Hepatocyte (in vitro differentiated cells): Measurements from ENCODE around the gene NPM1. TPM values are rescaled to one million over a fixed set of nuclear protein-coding genes. Genes with fewer than 3 reads are reported as not detected.

Experiments
- DNase-seq: peaks from one replicate; pipeline ENCODE4 v3.0.0-alpha.2; 2016; ENCODE audit warnings: low spot score
- H2AFZ ChIP-seq: fragments of 200-600 bp; sonication (generic); 2 replicates; pipeline ENCODE4 v1.6.0; 2016; ENCODE audit warnings: antibody characterized with exemption, mild to moderate bottlenecking
- H3K27ac ChIP-seq: fragments of 200-600 bp; sonication (generic); 2 replicates; pipeline ENCODE4 v1.5.1; 2016; ENCODE audit warnings: mild to moderate bottlenecking
- H3K27me3 ChIP-seq: fragments of 200-600 bp; sonication (generic); 2 replicates; pipeline ENCODE4 v1.6.1; 2016
- H3K36me3 ChIP-seq: fragments of 200-600 bp; sonication (generic); replicated peaks from 2 replicates; pipeline ENCODE4 v1.5.1; 2016; ENCODE audit warnings: low read depth; ENCODE audit not compliant: insufficient read depth
- H3K4me1 ChIP-seq: fragments of 200-600 bp; sonication (generic); 2 replicates; pipeline ENCODE4 v1.5.1; 2016; ENCODE audit warnings: mild to moderate bottlenecking, moderate library complexity; ENCODE audit not compliant: insufficient read depth
- H3K4me2 ChIP-seq: fragments of 200-600 bp; sonication (generic); 2 replicates; pipeline ENCODE4 v1.6.0; 2016
- H3K4me3 ChIP-seq: fragments of 200-600 bp; sonication (generic); 2 replicates; pipeline ENCODE4 v1.5.1; 2016; ENCODE audit warnings: mild to moderate bottlenecking
- H3K79me2 ChIP-seq: fragments of 200-600 bp; sonication (generic); 2 replicates; pipeline ENCODE4 v1.6.0; 2017; ENCODE audit warnings: mild to moderate bottlenecking
- H3K9me2 ChIP-seq: fragments of 200-600 bp; sonication (generic); replicated peaks from 2 replicates; pipeline ENCODE4 v1.6.0; 2017; ENCODE audit warnings: mild to moderate bottlenecking; ENCODE audit not compliant: insufficient read depth
- H3K9me3 ChIP-seq: fragments of 200-600 bp; sonication (generic); 2 replicates; pipeline ENCODE4 v1.5.1; 2016; ENCODE audit warnings: low read depth, mild to moderate bottlenecking
- H4K20me1 ChIP-seq: fragments of 200-600 bp; sonication (generic); 2 replicates; pipeline ENCODE4 v1.6.0; 2016; ENCODE audit warnings: mild to moderate bottlenecking; ENCODE audit not compliant: insufficient read depth, poor library complexity, severe bottlenecking
- CTCF ChIP-seq: fragments of 200-600 bp; sonication (generic); IDR thresholded peaks from 2 replicates; pipeline ENCODE4 v1.5.1; 2016; ENCODE audit warnings: antibody characterized with exemption, mild to moderate bottlenecking; ENCODE audit not compliant: poor library complexity
- EZH2 ChIP-seq: fragments of 200-600 bp; sonication (generic); IDR thresholded peaks from 2 replicates; pipeline ENCODE4 v1.6.1; 2016; ENCODE audit warnings: antibody characterized with exemption, mild to moderate bottlenecking, borderline replicate concordance
- EZH2phosphoT487 ChIP-seq: fragments of 200-600 bp; sonication (generic); IDR thresholded peaks from one replicate; pipeline ENCODE4 v1.6.1; 2018; ENCODE audit warnings: antibody characterized with exemption, mild to moderate bottlenecking, low read depth, moderate library complexity; ENCODE audit not compliant: unreplicated experiment, severe bottlenecking
- WGBS: methylation state at CpG from one replicate; pipeline ENCODE4 v1.1.6; 2016; ENCODE audit warnings: low lambda C conversion rate; ENCODE audit errors: missing lambda C conversion rate; 5-methylcytosine and 5-hydroxymethylcytosine counted together
- polyA plus RNA-seq: library from polyadenylated mRNA; unstranded; fragments of >200 nt; fragmentation: Nextera tagmentation; extraction: Ambion mirVana; gene quantifications from 2 replicates; pipeline ENCODE4 v1.2.1, GENCODE V29; 2016
- total RNA-seq: library from RNA; depleted of rRNA; stranded (reverse); fragments of >200 nt; gene quantifications from 2 replicates; pipeline ENCODE4 v1.2.3, GENCODE V29; 2014

Gene NPM1
- total and polyA plus RNA-seq, 2 experiments from 2014 or later: 443 to 1,088 TPM

GRCh38 chr5:171421331-171422262, 33.9 kb downstream of the NPM1 start:
- H3K36me3 ChIP-seq: no peaks in the 10 kb centered on the region
- no peak overlapping the region for H3K27ac ChIP-seq
- no peaks in the 10 kb centered on the region for H3K79me2 ChIP-seq
- peak overlapping the region; percentile 88 for H3K4me2 ChIP-seq
- H3K27me3 ChIP-seq: peaks cover 12% of the 10 kb centered on the region
- peaks cover 8% of the 10 kb centered on the region for H3K4me1 ChIP-seq
- WGBS: 63% methylated on average over 11 of the region's 16 CpGs
- no peaks in the 10 kb centered on the region for H3K9me2 ChIP-seq
- H3K4me3 ChIP-seq: no peak overlapping the region
- H3K9me3 ChIP-seq: no peaks in the 10 kb centered on the region
- no peak for DNase-seq
- H2AFZ ChIP-seq: no peak overlapping the region
- H4K20me1 ChIP-seq: peaks cover 8% of the 10 kb centered on the region
- TF ChIP-seq CTCF (no peak), EZH2phosphoT487 (no peak), EZH2 (no peak)

GRCh38 chr5:171422495-171422894, 34.8 kb downstream of the NPM1 start:
- no peak for DNase-seq
- H3K27me3 ChIP-seq: peaks cover 12% of the 10 kb centered on the region
- 96% methylated on average over 2 of the region's 2 CpGs for WGBS
- H3K9me3 ChIP-seq: no peaks in the 10 kb centered on the region
- no peak overlapping the region for H3K27ac ChIP-seq
- H3K36me3 ChIP-seq: no peaks in the 10 kb centered on the region
- H3K4me2 ChIP-seq: no peak overlapping the region
- TF ChIP-seq CTCF: no peak
- no peak for TF ChIP-seq EZH2
- no peak for TF ChIP-seq EZH2phosphoT487
- H3K79me2 ChIP-seq: no peaks in the 10 kb centered on the region
- peaks cover 8% of the 10 kb centered on the region for H3K4me1 ChIP-seq
- no peaks in the 10 kb centered on the region for H3K9me2 ChIP-seq
- no peak overlapping the region for H2AFZ ChIP-seq
- H3K4me3 ChIP-seq: no peak overlapping the region
- peaks cover 8% of the 10 kb centered on the region for H4K20me1 ChIP-seq

GRCh38 chr5:171422902-171423663, 35.4 kb downstream of the NPM1 start:
- peaks cover 8% of the 10 kb centered on the region for H3K4me1 ChIP-seq
- H3K27me3 ChIP-seq: peaks cover 12% of the 10 kb centered on the region
- no peak overlapping the region for H3K27ac ChIP-seq
- WGBS: 92% methylated on average over 25 of the region's 26 CpGs
- H2AFZ ChIP-seq: no peak overlapping the region
- H3K9me3 ChIP-seq: no peaks in the 10 kb centered on the region
- H3K4me2 ChIP-seq: no peak overlapping the region
- H3K9me2 ChIP-seq: no peaks in the 10 kb centered on the region
- H3K79me2 ChIP-seq: no peaks in the 10 kb centered on the region
- peaks cover 8% of the 10 kb centered on the region for H4K20me1 ChIP-seq
- no peak overlapping the region for H3K4me3 ChIP-seq
- DNase-seq: no peak
- TF ChIP-seq EZH2: no peak
- no peak for TF ChIP-seq EZH2phosphoT487
- TF ChIP-seq CTCF: no peak
- H3K36me3 ChIP-seq: no peaks in the 10 kb centered on the region
